RWPE1 (cell line): ENCODE measurements around the gene RETREG2.

Source experiments
- CTCF ChIA-PET: fragments of 350-600 bp; sonication (Branson Sonifier 250); formaldehyde crosslinking; extraction: SDS; loops from one replicate; lab custom pipeline; 2021; lab: Yijun Ruan, JAX
- POLR2A ChIA-PET: fragments of 400-600 bp; formaldehyde crosslinking; extraction: SDS; loops from one replicate; lab custom pipeline; 2020; ENCODE audit warnings: antibody characterized with exemption; ENCODE audit not compliant: low non-redundant PET; lab: Yijun Ruan, JAX
- DNase-seq: peaks from one replicate; pipeline ENCODE4 v3.0.0; 2012; ENCODE audit warnings: low spot score
- H3K27ac ChIP-seq: fragments of 450-650 bp; 2 replicates; pipeline ENCODE4 v1.5.1; 2017
- TF ChIP-seq, protein P1 (sequence below): fragments of 450-650 bp; conservative IDR thresholded peaks from 2 replicates; pipeline ENCODE4 v1.5.1; 2017; ENCODE audit warnings: low read depth, mild to moderate bottlenecking

The RETREG2 gene

DNA sequence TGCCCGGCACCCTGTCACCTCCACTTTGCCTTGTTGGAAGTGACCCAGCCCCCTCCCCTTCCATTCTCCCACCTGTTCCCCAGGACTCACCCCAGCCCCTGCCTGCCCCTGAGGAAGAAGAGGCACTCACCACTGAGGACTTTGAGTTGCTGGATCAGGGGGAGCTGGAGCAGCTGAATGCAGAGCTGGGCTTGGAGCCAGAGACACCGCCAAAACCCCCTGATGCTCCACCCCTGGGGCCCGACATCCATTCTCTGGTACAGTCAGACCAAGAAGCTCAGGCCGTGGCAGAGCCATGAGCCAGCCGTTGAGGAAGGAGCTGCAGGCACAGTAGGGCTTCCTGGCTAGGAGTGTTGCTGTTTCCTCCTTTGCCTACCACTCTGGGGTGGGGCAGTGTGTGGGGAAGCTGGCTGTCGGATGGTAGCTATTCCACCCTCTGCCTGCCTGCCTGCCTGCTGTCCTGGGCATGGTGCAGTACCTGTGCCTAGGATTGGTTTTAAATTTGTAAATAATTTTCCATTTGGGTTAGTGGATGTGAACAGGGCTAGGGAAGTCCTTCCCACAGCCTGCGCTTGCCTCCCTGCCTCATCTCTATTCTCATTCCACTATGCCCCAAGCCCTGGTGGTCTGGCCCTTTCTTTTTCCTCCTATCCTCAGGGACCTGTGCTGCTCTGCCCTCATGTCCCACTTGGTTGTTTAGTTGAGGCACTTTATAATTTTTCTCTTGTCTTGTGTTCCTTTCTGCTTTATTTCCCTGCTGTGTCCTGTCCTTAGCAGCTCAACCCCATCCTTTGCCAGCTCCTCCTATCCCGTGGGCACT is 4.5 kb downstream of the RETREG2 start:
- ChIA-PET POLR2A (interaction anchor here (0.7 kb wide), 1 partner anchor 67 kb away, joined by 3 read pairs; no protein-coding TSS in a partner anchor), CTCF (interaction anchor here (0.6 to 0.9 kb wide), 2 partner anchors 10 to 13 kb away, joined by 3 read pairs; partner anchors contain the start of gene SLC23A3)
- DNase-seq = no peak
- TF ChIP-seq, protein P1, sequence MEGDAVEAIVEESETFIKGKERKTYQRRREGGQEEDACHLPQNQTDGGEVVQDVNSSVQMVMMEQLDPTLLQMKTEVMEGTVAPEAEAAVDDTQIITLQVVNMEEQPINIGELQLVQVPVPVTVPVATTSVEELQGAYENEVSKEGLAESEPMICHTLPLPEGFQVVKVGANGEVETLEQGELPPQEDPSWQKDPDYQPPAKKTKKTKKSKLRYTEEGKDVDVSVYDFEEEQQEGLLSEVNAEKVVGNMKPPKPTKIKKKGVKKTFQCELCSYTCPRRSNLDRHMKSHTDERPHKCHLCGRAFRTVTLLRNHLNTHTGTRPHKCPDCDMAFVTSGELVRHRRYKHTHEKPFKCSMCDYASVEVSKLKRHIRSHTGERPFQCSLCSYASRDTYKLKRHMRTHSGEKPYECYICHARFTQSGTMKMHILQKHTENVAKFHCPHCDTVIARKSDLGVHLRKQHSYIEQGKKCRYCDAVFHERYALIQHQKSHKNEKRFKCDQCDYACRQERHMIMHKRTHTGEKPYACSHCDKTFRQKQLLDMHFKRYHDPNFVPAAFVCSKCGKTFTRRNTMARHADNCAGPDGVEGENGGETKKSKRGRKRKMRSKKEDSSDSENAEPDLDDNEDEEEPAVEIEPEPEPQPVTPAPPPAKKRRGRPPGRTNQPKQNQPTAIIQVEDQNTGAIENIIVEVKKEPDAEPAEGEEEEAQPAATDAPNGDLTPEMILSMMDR = no peak
- H3K27ac ChIP-seq = peak overlapping the region; percentile 22

DNA sequence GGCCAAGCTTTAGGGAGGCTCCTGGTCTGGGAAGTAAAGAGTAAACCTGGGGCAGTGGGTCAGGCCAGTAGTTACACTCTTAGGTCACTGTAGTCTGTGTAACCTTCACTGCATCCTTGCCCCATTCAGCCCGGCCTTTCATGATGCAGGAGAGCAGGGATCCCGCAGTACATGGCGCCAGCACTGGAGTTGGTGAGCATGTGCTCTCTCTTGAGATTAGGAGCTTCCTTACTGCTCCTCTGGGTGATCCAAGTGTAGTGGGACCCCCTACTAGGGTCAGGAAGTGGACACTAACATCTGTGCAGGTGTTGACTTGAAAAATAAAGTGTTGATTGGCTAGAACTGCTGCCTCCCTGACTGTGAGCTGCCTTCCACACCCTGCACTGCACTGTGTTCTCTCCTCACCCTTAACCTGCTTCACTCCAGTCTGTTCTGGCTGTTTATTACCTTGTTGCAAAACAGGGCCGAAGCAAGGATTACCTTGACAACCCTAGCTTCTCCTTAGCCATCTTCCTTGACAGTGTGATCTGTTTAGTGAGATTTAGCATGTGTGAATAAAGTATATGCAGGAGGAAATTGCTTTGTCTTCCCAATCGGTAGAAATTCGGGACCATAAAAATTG is 5.2 kb downstream of the RETREG2 start:
- CTCF ChIA-PET = interaction anchor here (0.6 to 0.9 kb wide), 2 partner anchors 10 to 14 kb away, joined by 3 read pairs; partner anchors contain the start of gene SLC23A3
- POLR2A ChIA-PET = no interaction called here
- TF ChIP-seq, protein P1 = no peak
- peak overlapping the region; percentile 22 for H3K27ac ChIP-seq
- DNase-seq = no peak

DNA sequence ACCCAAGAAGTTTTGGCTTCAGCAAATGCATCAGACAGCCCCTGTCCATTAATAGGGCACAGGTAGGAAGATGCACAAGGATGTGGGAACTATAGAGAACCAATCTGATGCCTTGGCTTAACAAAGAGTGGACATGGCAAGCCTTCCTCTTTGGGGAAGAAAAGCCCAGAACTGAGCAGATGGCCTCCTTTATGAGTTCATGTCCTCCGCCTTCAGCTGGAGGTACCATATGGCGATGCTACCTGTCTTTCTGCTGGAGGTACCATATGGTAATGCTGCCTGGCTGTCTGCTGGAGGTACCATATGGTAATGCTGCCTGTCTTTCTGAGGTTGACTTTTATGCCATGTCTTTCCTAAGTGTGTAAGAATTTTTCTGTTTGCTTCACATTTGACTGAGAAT is 6.0 kb downstream of the RETREG2 start:
- POLR2A ChIA-PET = no interaction called here
- CTCF ChIA-PET = no interaction called here

DNA sequence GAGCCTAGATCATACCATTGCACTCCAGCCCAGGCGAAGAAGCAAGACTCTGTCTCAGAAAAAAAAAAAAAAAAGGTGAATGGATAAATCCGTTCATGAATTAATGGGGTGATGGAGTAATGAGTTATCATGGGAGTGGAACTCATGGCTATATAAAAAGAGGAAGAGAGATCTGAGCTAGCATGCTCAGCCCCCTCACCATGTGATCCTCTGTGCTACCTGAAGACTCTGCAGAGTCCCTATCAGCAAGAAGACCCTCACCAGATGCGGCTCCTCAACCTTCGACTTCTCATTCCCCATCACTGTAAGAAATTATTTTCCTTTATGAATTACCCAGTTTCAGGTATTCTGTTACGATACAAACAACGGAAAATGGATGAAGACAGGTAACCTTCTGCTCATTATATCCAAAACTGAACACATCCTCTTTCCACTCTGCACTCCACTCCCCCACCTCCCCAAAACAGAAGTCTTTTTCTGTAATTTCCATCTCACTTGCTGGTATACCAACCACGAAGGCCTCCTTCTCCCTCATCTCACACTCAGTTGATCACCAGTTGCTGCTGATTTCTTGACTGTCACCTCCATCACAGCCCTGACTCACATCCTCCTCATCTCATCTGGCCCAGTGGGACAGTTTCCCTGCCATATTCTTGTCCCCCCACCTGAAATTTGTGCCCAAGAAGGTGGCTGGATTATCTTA is 8.8 kb downstream of the RETREG2 start:
- DNase-seq = no peak
- TF ChIP-seq, protein P1 = no peak
- CTCF ChIA-PET = interaction anchor here (0.6 kb wide), 1 partner anchor 137 kb away, joined by 8 read pairs; no protein-coding TSS in a partner anchor
- POLR2A ChIA-PET = no interaction called here
- no peak overlapping the region for H3K27ac ChIP-seq

More for the DNA sequence above, 6.0 kb downstream of the RETREG2 start:
- H3K27ac ChIP-seq = no peak overlapping the region
- DNase-seq = no peak
- TF ChIP-seq, protein P1 = no peak

DNA sequence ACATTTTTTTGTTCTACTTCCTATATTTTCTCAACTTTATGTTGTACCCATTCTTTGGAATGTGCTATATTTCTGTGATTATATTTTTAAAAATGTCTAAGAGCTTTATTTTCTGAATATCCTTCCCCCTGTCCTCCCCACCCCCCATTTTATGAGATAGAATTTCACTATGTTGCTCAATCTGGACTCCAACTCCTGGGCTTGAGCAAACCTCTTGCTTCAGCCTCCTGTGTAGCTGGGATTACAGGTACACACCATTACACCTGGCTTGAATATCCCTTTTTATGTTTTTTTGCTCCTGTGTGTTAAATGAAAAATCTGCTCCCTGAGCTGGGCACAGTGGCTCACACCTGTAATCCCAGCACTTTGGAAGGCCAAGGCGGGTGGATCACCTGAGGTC is 19.3 kb downstream of the RETREG2 start:
- no peak for DNase-seq
- TF ChIP-seq, protein P1 = no peak
- ChIA-PET POLR2A (interaction anchor here (0.7 kb wide), 1 partner anchor 28 kb away, joined by 5 read pairs; no protein-coding TSS in a partner anchor), CTCF (interaction anchor here (0.9 kb wide), 1 partner anchor 12 kb away, joined by 5 read pairs; no protein-coding TSS in a partner anchor)
- no peak overlapping the region for H3K27ac ChIP-seq

DNA sequence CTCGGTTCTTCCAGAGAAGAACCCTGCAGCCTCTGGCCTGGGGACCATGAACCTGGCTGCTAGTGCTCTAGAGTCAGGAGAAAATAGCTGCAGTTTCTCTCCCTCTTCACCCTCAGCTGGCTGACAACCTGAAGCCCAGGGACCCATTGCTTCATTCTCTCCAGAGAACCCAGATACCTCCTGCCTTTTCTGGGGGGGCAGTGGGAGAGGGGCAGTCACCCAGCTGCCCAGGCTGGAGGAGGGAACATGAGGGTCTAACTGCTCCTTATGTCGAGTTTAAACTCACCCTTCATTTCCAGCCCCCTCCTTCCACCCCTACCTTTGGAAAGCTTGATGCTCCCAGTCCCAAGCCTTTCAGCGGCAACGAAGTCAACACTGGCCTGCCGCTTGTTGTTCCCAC is 20.9 kb downstream of the RETREG2 start:
- ChIA-PET CTCF (interaction anchor here (0.6 to 1.4 kb wide), 3 partner anchors 35 to 342 kb away, joined by 3 to 4 read pairs (median 3); no protein-coding TSS in a partner anchor), POLR2A (no interaction called here)
- no peak overlapping the region for H3K27ac ChIP-seq
- DNase-seq = no peak
- TF ChIP-seq, protein P1 = no peak
